PC-9 (cell line): ENCODE results near the gene TMSB4X.

Source experiments
- CTCF ChIP-seq: fragments of 200-600 bp; sonication (generic); conservative IDR thresholded peaks from 2 replicates; pipeline ENCODE4 v1.6.1; 2017; ENCODE audit warnings: mixed run types, antibody characterized with exemption, mild to moderate bottlenecking, moderate library complexity
- EZH2 ChIP-seq: fragments of 200-600 bp; sonication (generic); IDR thresholded peaks from 2 replicates; pipeline ENCODE4 v1.8.0; 2017; ENCODE audit warnings: antibody characterized with exemption, low read depth

- TF ChIP-seq CTCF, result no peak
- TF ChIP-seq EZH2, result no peak
These were observed 23.2 kb downstream of the TMSB4X start for GRCh38 chrX:12997906-12998687.
